ENCODE data around the gene TIFAB. TPM values are rescaled to one million over a fixed set of nuclear protein-coding genes. Genes with fewer than 3 reads are reported as not detected.

TIFAB gene
- polyA plus RNA-seq, 2 of the 4 experiments (the other 2 are of a cell fraction), result not detected

DNA sequence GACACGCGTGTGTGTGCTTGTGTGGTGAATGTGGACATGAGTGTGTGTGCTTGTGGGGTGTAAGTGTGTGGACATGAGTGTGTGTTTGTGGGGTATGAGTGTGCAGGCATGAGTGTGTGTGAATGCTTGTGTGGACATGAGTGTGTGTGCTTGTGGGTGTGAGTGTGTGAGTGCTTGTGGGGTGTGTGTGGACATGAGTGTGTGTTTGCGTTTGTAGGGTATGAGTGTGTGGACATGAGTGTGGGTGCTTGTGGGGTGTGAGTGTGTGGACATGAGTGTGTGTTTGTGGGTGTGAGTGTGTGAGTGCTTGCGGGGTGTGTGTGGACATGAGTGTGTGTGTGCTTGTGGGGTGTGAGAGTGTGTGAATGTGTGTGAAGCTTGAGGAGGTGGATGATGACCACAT lies 29.8 kb upstream of the TIFAB start:
- H3K4me3 ChIP-seq, result no peak overlapping the region
- no peak overlapping the region for H3K27ac ChIP-seq
- no peak for FAIRE-seq
- no peaks in the 10 kb centered on the region for H3K9me3 ChIP-seq
- no peak for ATAC-seq
- H3K4me1 ChIP-seq, result no peaks in the 10 kb centered on the region
- ChIA-PET POLR2A (no interaction called here), CTCF (interaction anchor here (0.9 to 3.3 kb wide), 6 partner anchors 10 to 84 kb away, joined by 3 to 29 read pairs (median 6); no protein-coding TSS in a partner anchor)
- H3K4me2 ChIP-seq, result no peak overlapping the region
- no peak for TF ChIP-seq CEBPB (IDR thresholded peaks at IDR 0.05)
- TF ChIP-seq ZFP36 (IDR thresholded peaks at IDR 0.05; ENCODE audit: borderline replicate concordance, partially characterized antibody), result no peak
- no peak for TF ChIP-seq ATOH8 (CRISPR knock-in tag; IDR thresholded peaks at IDR 0.05; ENCODE audit: low read depth)
- TF ChIP-seq EHMT2 (IDR thresholded peaks at IDR 0.05; ENCODE audit: low read depth), result no peak
- no peak for TF ChIP-seq RAD21 (conservative IDR thresholded peaks at IDR 0.05 in 1 of 2, IDR thresholded peaks at IDR 0.05 in 1 of 2)
- DNase-seq (ENCODE audit: low read depth in 1 of 2, low spot score in 1 of 2), result no peak
- WGBS (ENCODE audit: missing lambda C conversion rate), result 86% methylated on average over 4 of the region's 4 CpGs

GRCh38 chr5:135481387-135481786 lies 29.2 kb upstream of the TIFAB start:
- no peaks in the 10 kb centered on the region for H3K4me1 ChIP-seq
- no peak for DNase-seq (ENCODE audit: low read depth in 1 of 2, low spot score in 1 of 2)
- FAIRE-seq, result no peak
- WGBS (ENCODE audit: missing lambda C conversion rate), result 59% methylated on average over 5 of the region's 5 CpGs
- no peak for TF ChIP-seq USF2 (IDR thresholded peaks at IDR 0.05)
- TF ChIP-seq EP300 (IDR thresholded peaks at IDR 0.05), result no peak
- no peak for TF ChIP-seq RAD21 (conservative IDR thresholded peaks at IDR 0.05 in 1 of 2, IDR thresholded peaks at IDR 0.05 in 1 of 2)
- no peak for TF ChIP-seq POLR2A (IDR thresholded peaks at IDR 0.05; ENCODE audit: low read length)
- no peak for TF ChIP-seq TP53 (CRISPR knock-in tag; IDR thresholded peaks at IDR 0.05)
- no peak for TF ChIP-seq MAZ (IDR thresholded peaks at IDR 0.05; ENCODE audit: borderline replicate concordance, low read depth, low read length)
- no peak for TF ChIP-seq CHD2 (IDR thresholded peaks at IDR 0.05; ENCODE audit: low read length, partially characterized antibody)
- TF ChIP-seq TFCP2L1 (CRISPR knock-in tag; IDR thresholded peaks at IDR 0.05), result no peak
- no peak for TF ChIP-seq HEYL (CRISPR knock-in tag; IDR thresholded peaks at IDR 0.05)
- no peak for TF ChIP-seq RNF2 (IDR thresholded peaks at IDR 0.05; ENCODE audit: borderline replicate concordance, low read depth)
- POLR2A ChIA-PET, result no interaction called here
- ATAC-seq, result no peak
- H3K9me3 ChIP-seq, result no peaks in the 10 kb centered on the region
- CTCF ChIA-PET, result interaction anchor here (1.0 to 9.6 kb wide), 3 partner anchors 18 to 85 kb away, joined by 4 to 104 read pairs (median 6); no protein-coding TSS in a partner anchor
- no peak overlapping the region for H3K4me3 ChIP-seq
- no peak overlapping the region for H3K27ac ChIP-seq
- no peak overlapping the region for H3K4me2 ChIP-seq

DNA sequence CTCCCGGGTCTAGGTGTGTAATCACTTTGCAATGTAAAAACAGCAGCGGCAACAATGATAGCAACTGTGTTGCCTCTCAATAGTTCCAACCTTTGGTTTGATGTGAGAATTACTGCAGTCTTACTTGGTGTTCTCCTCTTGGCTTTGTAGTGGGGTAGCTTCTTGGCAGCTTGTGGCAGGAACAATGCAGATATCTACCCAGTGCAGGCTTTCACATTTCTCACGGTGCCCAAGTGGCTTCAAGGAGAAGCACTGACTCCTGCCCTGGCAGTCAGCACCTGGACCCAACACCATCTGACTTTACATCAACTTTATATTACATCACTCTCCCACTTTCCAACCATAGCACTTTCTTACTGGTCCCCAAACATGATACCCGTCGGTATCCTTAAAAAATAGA lies 28.4 kb upstream of the TIFAB start:
- Histone ChIP-seq H3K27ac (no peak overlapping the region), H3K4me2 (no peak overlapping the region), H3K4me3 (no peak overlapping the region), H3K4me1 (no peaks in the 10 kb centered on the region), H3K9me3 (no peaks in the 10 kb centered on the region)
- FAIRE-seq (no peak), DNase-seq (ENCODE audit: low read depth in 1 of 2, low spot score in 1 of 2) (no peak), ATAC-seq (no peak)
- ChIA-PET CTCF (interaction anchor here (9.6 to 37.5 kb wide), 2 partner anchors 17 to 81 kb away, joined by 104 to 1932 read pairs; no protein-coding TSS in a partner anchor), POLR2A (interaction anchor here (0.7 kb wide), 1 partner anchor 86 kb away, joined by 4 read pairs; no protein-coding TSS in a partner anchor)
- 71% methylated on average over 5 of the region's 5 CpGs for WGBS (ENCODE audit: missing lambda C conversion rate)
- no peak for TF ChIP-seq HDAC2 (IDR thresholded peaks at IDR 0.05)

GRCh38 chr5:135478938-135479337 lies 26.8 kb upstream of the TIFAB start:
- TF ChIP-seq CHD2 (IDR thresholded peaks at IDR 0.05; ENCODE audit: low read length, partially characterized antibody) (no peak), RNF2 (IDR thresholded peaks at IDR 0.05; ENCODE audit: borderline replicate concordance, low read depth) (no peak), BHLHE40 (IDR thresholded peaks at IDR 0.05; ENCODE audit: low read depth, low read length) (no peak)
- WGBS (ENCODE audit: missing lambda C conversion rate), result 47% methylated on average over 4 of the region's 4 CpGs
- CTCF ChIA-PET, result interaction anchor here (1.3 to 37.5 kb wide), 3 partner anchors 15 to 351 kb away, joined by 3 to 1932 read pairs (median 104); no protein-coding TSS in a partner anchor
- Histone ChIP-seq H3K4me2 (no peak overlapping the region), H3K4me3 (no peak overlapping the region), H3K4me1 (no peaks in the 10 kb centered on the region), H3K9me3 (no peaks in the 10 kb centered on the region), H3K27ac (no peak overlapping the region)
- POLR2A ChIA-PET, result no interaction called here
- FAIRE-seq (no peak), DNase-seq (ENCODE audit: low read depth in 1 of 2, low spot score in 1 of 2) (no peak), ATAC-seq (no peak)
